Left renal pelvis (tissue), 4 donors: ENCODE data around the gene SBF2. TPM values are rescaled to one million over a fixed set of nuclear protein-coding genes. Genes with fewer than 3 reads are reported as not detected.
A peak's percentile ranks its signal among the peaks of the same experiment; 100 is the strongest.

Experiments
- DNase-seq, 4 donors: peaks; one replicate each; pipeline ENCODE4 v3.0.0-alpha.2; 2013; ENCODE audit warnings: low read depth in 4 of 4, low spot score in 3 of 4
- polyA plus RNA-seq, 4 donors: library from polyadenylated mRNA; unstranded; fragments of 120-200 nt; gene quantifications; one replicate each; pipeline ENCODE4 v1.2.1, GENCODE V29; 2013; ENCODE audit not compliant: insufficient read length in 4 of 4

The SBF2 gene
- polyA plus RNA-seq: 10 to 100 TPM; 43.2 to 51.3 (median 49.2) TPM

DNA sequence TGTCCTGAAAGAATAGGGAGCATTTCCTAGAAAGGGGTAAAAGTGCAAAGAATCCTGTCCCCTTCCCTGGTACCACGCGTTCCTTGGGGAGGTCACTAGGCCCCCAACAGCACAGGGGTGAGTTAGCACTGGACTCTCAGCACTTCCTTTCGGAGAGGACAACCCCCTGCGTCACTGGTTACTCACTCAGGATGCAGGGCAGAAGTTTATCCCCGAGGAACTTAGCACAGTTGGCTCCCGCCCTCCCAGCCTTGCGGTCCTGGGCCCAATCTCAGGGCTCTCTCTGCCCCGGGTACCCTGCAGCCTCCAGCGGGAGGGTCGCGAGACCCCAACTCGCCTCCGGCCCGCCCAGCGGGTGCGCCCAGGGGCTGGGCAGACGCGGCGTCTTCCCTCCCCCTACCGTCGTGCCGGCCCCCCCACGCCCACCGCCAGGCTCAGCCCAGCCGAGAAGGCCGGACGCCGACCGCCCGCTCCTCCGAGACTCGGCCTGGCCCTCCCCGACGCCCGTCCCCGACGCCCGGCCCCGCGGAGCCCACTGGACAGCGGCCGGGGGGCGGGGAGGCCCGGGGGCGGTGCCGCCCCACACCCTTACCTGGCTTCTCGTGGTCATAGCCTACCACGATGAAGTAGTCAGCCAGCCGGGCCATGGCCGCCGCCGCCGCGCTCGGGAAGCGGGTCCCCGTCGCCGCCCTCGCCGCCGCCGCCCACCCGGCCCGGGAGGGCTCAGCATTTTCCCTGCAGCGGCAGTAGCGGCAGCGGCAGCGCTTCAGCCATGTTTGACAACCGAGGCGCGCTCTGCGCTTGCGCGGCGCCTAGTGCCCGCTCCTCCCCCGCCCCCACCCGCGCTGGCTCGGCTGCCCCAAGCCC, at the start of gene SBF2:
SBF2 (minus strand) TSS at position 797 of the 867 bp plus-strand sequence; CDS start at position 647, 150 bp downstream.
- peak in 2 of 4 donors; percentile 50 to 62 for DNase-seq

DNA sequence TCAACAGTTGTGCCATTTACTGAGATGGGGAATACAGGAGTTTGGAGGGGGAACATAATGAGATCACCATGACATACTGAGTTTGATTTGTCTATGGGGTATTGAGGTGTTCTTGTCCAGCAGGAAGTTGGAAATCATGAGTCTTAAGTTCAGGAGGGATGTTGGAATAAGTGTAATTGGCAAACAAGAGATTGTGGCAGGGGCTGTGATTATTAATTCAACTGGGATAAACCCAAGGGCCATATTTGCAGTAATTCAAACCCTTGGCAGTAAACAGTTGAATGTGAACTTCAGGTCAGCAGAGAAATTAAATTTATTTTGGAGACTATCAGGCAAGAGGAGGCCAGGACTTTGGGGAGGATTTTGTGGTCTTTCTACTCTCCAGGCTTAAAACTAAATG, 44.3 kb upstream of the SBF2 start:
- DNase-seq: no peak

DNA sequence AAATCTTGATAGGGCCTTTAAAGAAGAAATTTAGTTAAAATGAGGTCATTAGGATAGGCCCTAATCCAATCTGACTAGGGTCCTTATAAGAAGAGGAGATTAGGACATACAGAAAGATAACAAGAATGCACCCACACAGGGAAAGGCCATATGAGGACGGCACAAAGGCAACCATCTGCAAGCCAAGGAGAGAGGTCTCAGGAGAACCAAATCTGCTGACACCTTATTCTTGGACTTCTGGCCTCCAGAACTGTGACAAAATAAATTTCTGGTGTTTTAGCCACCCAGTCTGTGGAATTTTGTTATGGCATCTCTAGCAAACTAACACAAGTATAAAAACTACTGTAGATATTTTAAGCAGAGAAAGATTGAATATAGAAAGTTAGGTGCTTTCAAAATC, 39.5 kb upstream of the SBF2 start:
- no peak for DNase-seq

DNA sequence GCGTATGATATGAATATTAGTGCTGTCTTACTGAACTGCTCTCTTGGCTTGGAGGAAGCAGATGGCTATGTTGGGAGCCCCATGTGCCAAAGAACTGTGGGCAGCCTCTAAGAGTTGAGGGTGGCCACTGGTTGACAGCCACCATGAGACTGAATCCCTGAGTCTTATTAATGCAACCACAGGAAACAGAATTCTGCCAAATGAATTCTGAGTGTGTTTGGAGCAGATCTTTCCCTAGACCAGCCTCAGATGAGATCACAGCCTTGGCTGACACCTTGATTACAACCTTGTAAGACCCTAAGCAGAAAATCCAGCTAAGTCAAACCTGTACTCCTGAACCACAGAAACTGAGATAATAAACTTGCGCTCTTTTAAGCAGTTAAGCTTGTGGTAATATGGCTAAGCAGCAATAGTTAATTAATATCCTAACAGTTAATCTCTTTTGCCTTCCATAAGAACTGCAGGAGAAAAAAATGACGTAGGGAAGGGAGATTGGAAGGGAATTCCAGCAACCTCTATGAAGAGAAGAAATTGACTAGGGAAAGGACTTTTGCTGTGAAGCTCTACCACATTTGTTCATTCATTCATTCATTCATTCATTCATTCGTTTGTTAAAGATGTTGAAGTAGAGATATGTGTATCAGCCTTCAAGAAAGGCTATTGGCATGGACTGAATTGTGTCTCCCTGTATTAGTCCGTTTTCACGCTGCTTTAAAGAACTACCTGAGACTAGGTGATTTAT, 37.7 kb upstream of the SBF2 start:
- no peak for DNase-seq

DNA sequence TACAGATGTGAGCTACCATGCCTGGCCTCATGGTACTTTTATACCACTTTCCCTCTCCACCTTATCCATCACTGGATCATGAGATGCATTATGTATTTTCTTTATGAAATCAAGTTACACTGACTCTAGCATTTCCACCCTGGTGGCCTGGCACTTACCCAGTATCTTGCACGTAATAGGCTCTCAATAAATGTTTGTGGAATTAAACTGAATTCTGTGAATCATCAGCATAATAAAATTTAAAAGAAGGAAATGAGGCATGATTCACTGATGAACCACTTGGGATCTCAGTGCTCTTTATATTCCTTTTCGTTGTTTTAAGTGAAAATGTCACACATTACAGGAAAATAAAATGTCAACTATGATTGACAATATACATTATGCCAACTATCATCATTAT, 35.9 kb upstream of the SBF2 start:
- no peak for DNase-seq

DNA sequence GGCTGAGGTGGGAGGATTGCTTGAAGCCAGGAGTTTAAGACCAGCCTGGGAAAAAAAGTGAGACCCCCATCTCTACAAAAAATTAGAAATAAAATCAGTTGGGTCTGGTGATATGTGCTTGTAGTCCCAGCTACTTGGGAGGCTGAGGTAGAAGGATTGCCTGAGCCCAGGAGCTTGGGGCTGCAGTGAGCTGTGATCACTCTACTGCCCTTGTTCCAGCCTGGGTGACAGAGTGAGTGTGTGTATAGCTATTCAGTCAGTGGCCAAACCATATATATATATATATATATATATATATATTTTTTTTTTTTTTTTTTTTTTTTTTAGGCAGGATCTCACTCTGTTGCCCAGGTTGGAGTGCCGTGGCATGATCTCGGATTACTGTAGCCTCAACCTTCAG, 35.3 kb upstream of the SBF2 start:
- no peak for DNase-seq

DNA sequence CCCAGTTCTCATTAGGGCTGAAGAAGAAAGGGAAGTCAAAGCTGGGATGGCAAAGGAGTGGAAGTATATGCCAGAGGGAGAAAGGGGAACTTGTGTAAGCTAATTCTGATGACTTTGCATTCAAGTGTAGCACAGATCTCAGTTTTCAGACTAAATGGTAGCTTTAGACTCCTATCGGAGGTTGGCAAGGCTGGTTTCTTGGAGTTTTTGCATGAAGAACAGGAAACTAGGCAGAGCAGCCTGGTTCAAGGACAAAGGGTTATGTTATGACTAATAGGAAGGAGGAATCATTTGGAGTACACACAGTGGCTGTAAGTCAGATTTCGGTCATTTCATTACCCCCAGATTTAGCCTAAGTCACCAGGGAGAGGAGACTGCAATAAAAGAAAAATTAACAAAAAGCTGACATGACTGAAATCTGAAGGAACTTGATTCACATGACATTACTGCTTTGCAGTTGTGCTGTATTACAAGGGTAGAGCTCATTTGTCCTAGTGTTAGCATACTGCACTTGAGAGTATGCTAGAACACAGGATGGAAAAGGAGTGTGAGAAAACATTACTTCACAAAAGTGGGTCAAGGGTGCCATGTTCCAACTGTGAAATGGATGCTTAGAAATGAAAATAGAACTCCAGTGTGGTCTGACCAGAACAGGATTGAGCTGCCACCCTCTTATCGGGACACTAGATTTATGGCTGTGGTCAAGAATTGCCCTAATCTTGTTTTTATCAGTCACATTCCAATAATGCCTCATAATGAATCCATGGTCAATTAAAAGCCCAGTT, 34.5 kb upstream of the SBF2 start:
- DNase-seq: no peak

DNA sequence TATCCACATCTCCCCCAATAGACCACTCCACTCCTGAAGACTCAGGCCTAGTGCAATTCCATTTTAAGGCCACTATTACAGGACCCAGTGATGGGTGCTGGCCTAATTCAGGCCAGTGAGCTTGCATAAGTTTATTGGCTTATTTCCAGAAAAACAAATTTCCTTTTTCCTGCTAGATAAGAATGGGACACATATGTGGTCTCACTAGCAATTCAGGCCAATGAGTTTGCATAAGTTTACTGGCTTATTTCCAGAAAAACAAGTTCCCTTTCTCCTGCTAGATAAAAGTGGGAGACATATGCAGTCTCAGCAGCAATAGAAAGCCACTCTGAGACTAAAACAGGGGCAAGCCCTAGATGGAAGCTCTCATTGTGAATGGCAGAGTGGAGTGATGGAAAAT, 33.2 kb upstream of the SBF2 start:
- DNase-seq: no peak

DNA sequence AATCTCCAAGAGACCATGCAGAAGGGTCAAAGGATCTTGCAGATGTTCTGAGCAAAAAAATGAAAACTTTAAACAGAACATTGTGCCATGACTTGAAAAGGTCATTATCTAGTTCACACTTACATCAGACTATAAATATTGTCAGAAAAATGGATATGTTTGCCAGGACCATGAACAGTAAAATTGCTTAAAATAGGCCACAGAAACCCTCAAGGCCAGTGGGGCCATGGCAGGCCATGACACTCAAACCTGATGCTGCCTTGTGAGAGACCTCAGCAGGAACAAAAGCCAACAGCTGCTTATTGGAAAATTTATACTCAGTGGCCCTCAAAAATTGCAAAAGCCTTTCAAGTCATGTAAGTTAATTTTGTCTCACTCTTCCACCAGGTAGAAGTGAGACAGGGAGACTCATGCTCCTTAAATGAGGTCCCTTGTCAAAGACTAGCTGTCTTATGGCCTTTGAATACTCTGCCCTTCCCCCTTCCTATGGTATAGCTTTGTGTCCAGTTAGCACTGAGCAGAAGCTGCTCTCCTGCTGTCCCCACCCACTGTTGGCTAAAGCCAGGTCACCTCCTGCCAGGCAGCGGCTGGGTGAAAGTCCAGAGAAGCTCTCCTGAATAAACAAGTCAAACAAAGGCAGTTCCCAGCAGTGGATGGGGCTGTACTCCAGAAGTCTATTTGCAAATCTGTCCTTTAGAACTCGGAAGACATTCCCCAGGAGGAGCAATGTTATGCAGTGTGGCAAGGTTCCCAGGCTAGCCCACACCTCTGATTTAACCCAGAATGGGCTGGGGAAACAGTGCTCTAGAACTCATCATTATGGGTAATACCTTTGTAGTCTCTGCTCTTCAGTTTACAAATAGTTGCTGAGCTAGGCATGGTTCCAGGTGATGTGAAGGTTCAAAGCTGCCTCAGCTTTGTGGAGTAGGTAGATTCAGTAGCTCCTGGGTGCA, 32.3 kb upstream of the SBF2 start:
- DNase-seq: no peak

DNA sequence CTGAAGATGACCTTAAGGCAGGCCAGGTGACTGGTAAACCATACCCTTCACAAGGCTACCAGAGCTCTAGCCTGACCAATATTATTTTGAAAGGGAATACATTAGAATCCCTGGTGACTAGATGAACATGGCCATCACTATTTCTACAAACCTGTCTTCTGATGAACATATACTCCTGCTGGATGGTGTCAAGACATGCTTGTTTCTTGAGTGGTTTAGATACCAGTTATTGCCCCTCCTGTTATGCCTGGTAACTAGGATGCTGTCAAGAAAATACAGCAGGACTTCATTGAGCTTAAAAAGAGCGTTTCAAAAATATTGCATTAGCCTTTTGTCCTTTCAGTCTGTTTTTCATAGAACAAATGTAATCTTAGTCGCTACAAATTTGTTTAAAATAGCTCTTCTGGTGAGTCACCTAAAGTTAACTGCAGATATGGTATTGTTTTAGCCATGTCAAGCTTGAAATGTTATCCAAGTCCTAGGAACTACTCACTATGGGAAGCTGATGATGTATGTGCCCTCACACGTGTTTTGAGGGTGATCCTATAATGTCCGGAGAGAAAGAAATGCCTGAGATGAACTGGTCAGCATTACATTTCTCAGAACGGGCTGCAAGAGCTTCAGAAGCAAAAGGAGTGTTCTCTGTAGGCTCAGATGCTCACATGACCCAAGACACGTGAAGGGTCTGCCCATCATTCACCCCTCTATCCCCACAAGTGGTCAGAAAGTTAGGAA, 31.4 kb upstream of the SBF2 start:
- DNase-seq: no peak

DNA sequence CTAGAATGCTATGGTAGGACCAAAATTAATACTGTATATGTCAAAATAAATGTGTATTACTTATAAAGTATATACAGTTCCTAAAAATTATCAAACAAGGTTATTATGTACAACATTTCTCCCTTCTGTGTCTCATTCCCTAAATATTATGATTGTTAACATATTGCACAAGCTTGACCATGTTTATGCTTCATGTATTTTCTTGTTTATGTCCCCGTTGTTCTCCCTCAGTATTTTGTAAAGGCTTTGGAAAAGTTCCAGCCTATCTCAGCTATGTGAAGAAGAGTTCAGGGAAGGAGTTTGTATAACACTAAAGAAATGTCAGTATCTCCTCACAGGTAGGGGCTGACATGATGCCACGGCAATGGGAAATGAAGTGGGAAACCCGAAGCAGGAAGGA, 30.5 kb upstream of the SBF2 start:
- DNase-seq: no peak

DNA sequence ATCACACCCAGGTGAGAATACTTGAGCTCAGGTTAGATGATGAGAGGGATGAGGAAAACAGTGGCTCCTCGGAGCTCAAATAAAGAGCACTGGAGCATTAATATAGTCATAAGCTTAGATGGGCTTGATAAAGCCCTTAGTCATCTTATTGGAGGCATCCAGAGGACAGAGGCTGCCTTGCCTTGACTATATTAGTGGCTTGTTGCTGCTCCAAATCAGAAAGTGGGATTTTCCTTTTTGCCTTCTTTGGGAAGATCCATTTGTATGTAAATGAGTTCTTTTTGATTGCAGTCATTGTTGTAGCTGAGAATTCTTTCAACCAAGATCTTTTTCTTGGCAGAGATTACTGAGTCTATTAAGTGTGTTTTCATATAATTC, 29.8 kb upstream of the SBF2 start:
- DNase-seq: no peak

DNA sequence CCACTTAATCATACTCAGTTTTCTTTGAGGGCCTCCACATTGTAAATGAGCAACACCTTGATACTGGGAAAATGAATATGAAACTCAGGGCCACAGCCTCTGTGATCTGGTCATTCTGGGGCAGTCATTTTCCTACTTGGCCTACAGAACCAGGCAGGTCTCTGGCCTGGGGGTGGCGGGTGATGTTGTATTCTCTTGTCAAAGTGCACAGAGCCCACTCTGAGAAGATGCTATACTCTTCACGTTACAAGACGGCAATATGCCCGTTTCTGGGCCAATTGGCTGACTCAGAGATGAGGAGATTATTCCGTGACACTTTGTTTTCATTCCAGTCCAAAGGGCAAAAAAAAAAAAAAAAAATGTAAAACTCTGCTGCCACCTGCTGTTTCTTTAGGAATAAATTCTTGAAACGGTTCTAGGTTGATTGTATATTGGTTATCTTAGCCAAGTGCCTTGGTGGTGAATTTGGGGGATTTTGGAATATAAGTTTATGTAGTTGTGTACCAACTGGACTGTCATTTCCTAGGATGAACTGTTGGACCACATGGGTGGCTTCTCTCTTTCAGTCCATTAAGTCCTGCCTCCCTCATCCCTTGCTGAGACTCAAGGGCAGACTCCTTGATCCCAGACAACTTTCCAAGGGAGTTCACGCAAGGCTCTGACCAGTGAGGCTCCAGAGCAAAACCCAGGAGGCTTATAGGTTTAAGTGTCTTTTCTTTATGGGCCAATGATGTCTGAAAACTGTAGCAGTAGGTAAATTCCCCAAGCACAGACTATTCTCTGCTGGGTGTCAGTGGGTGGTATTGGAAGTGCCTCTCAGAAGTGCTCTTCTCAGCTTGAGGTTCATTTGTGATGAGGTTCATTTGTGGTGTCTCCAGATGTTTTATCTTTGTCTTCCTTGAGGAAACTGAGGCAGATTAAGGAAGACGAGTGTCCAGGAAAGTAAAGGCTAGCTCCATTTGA, 29.1 kb upstream of the SBF2 start:
- DNase-seq: peak in 1 of 4 donors; percentile 36

DNA sequence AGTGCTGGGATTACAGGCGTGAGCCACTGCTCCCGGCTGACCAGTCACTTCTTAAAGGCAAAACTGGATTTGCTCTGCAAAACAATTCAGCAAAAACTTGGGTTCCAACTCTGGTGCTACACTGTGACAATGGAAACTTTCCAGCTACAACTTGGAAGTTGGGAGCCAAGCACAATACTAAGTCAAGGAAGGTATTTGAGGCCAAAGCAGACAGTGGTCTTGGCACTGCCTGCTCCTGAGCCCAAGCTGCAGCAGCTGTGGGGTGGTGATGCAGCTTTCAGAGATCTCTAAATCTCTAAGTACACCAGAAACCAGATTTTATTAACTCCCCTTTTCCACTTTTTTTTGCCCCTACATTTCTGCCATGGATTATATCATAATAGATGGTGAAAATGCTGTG, 28.4 kb upstream of the SBF2 start:
- no peak for DNase-seq

DNA sequence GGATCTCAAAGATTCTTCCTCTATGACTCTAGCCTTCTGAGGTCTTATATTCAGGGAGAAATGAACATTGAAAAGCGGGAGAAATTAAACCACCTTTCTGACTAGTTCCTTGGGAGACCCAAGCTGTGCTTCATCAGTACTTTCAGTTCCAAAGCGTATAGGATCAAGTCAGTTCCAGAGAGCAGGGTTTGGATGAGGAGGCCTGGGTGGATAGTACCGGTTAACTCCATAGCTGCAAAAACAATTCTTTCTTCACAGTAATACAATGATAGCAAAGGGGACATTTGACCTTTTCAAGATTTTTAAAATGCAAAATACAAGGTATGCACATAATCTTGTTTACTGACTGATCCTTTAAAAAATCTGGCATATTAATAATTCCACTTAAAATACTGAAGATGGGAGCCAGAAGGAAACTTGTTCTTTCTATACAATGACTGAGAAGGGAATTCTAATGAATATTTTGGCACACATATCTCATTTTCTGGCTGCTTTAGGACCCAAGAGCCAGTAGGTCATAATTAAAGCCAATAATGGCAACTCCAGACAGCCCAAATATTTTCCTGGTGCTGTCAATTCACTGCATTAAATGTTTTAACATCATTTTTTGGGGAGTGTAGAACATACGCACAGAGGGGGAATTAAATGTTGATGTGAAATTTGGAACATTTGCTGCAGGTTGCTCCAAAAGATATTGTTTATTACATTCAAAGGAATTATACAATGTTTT, 26.9 kb upstream of the SBF2 start:
- no peak for DNase-seq

DNA sequence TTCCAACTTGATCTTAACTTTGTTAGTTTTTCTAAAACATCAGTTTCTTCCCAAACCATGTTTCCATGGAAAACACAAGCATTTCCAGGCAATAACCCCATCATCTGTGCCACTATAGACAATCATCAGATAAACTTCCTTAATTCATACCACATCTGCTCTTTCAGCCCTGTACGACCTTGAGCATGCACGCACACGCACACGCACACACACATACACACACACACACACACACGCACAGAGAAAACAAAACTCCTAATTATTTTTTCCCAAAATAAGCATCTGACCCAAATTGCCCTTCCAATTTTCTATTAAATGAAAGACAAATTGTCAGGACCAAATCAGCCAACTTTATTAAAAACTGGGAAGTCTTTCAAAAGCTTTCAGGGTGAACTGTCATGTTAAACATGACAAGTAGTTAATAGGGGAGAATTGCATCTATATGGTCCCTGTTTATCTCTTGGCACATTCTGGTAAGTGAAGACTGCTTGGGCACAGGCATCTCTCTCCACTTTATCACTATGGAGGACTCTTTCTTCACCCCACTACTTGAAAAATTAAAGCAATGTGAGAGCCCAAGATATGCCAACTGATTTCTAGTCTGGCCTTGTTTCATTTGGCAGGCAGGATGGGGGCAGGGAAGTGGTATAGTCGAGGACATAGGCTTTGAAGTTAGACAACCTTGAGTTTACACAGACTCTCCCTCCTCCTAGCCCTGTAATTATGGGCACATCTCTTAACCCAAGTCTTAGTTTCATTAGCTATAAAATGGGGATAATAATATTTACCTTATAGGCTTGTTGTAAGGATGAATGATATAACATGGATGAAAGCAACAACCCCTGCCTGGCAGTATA, 25.9 kb upstream of the SBF2 start:
- DNase-seq: no peak

DNA sequence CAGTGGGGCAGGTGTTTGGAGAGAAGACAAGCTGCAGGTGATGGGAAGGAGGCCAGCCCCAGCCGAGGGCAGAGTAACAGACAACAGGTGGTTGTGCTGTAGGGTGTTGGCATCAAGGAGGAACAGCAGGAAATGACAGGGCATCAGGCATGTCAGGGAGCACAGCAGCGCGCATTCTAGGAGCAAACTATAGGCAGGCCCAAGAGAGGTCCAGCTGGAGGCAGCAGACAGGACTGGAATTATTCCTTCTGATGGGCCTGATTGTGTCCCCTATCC, 24.4 kb upstream of the SBF2 start:
- no peak for DNase-seq
